Nephron progenitor cell (in vitro differentiated cells): ENCODE measurements around the gene ZNF225.

ENCODE experiments used
- DNase-seq: peaks from one replicate; pipeline ENCODE4 v3.0.0; 2021
- H3K27ac Mint-ChIP-seq: 2 replicates; pipeline ENCODE4 v1.8.0; 2021; ENCODE audit warnings: mild to moderate bottlenecking, moderate library complexity, mixed read lengths
- H3K27me3 Mint-ChIP-seq: 2 replicates; pipeline ENCODE4 v1.8.0; 2021; ENCODE audit warnings: mild to moderate bottlenecking, low read depth, mixed read lengths; ENCODE audit not compliant: poor library complexity
- H3K36me3 Mint-ChIP-seq: 2 replicates; pipeline ENCODE4 v1.8.0; 2021; ENCODE audit warnings: low read depth, mixed read lengths
- H3K4me1 Mint-ChIP-seq: 2 replicates; pipeline ENCODE4 v1.8.0; 2021; ENCODE audit warnings: mixed read lengths
- H3K4me3 Mint-ChIP-seq: 2 replicates; pipeline ENCODE4 v1.8.0; 2021; ENCODE audit warnings: mild to moderate bottlenecking, moderate library complexity, mixed read lengths
- H3K9me3 Mint-ChIP-seq: 2 replicates; pipeline ENCODE4 v1.8.0; 2021; ENCODE audit warnings: mild to moderate bottlenecking, moderate library complexity, mixed read lengths
- TF ChIP-seq, protein P1 (sequence below): fragments of 200-600 bp; sonication (generic); IDR thresholded peaks from 2 replicates; pipeline ENCODE4 v1.5.0; 2021; ENCODE audit warnings: antibody characterized with exemption

Gene ZNF225

DNA sequence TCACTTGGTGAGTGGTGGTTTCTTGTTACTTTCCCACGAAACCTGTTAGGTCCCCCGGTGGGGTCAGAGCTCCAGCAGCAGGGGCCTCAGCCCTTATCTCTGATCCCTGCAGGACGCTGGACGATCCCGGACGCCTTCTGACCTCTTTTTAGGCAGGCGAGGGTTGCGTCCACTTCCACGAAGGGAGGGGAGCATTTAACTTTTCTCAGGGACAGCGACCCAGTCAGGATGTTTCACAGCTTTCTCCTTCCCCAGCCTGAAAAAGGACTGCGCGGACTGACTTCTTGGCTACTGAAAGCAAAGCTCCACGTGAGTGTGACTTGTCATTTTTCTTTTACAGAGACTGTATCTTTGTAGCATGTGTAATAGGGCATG, 28.8 kb downstream of the ZNF225 start:
- Mint-ChIP-seq H3K9me3 (peaks cover 27% of the 10 kb centered on the region), H3K4me1 (peaks cover 22% of the 10 kb centered on the region), H3K27ac (no peak overlapping the region), H3K36me3 (peaks cover 38% of the 10 kb centered on the region), H3K27me3 (peaks cover 2% of the 10 kb centered on the region), H3K4me3 (peak overlapping the region; percentile 92)
- TF ChIP-seq, protein P1, sequence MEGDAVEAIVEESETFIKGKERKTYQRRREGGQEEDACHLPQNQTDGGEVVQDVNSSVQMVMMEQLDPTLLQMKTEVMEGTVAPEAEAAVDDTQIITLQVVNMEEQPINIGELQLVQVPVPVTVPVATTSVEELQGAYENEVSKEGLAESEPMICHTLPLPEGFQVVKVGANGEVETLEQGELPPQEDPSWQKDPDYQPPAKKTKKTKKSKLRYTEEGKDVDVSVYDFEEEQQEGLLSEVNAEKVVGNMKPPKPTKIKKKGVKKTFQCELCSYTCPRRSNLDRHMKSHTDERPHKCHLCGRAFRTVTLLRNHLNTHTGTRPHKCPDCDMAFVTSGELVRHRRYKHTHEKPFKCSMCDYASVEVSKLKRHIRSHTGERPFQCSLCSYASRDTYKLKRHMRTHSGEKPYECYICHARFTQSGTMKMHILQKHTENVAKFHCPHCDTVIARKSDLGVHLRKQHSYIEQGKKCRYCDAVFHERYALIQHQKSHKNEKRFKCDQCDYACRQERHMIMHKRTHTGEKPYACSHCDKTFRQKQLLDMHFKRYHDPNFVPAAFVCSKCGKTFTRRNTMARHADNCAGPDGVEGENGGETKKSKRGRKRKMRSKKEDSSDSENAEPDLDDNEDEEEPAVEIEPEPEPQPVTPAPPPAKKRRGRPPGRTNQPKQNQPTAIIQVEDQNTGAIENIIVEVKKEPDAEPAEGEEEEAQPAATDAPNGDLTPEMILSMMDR = no peak
- DNase-seq = peak; percentile 18

DNA sequence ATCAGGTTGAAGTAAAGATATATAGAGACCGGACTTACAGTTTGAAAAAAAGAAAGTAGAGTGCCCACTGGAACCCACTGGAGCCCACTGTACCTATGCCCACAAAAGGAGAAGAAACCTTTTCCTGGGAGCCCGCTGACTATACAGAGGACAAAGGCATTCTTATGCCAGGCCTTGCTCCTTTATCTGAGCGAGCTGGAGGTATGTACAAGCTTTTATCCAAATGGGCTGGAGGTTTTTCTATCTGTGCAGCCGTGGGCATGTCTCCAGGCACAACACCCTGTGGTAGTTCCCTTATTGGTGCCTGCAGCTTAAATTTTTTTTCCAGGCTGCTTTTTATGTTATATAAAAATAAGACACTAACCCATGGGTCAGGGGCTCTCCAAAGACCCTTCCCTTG, 36.6 kb downstream of the ZNF225 start:
- no peaks in the 10 kb centered on the region for H3K27me3 Mint-ChIP-seq
- no peak overlapping the region for H3K27ac Mint-ChIP-seq
- no peak for DNase-seq
- H3K9me3 Mint-ChIP-seq = peaks cover 11% of the 10 kb centered on the region
- H3K4me1 Mint-ChIP-seq = no peaks in the 10 kb centered on the region
- H3K4me3 Mint-ChIP-seq = no peak overlapping the region
- H3K36me3 Mint-ChIP-seq = peaks cover 84% of the 10 kb centered on the region
- TF ChIP-seq, protein P1 = no peak

DNA sequence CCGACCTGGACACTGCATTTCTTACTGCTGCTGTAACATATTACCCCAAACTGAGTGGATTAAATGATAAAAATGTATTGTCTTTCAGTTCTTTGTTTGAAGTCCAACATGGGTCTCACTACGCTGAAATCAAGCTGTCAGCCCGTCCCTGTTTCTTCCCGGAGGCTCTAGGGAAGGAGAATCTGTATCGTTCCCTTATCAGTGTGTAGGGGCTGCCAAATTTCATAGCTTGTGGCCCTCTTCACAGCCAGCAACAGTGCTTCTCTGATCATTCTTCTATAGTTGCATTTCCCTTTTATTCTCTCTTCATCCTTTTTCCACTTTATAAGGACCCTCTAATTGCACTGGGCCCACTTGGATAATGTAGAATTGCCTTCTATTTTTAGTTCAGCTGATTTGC, 38.3 kb downstream of the ZNF225 start:
- no peaks in the 10 kb centered on the region for H3K4me1 Mint-ChIP-seq
- H3K27ac Mint-ChIP-seq = no peak overlapping the region

DNA sequence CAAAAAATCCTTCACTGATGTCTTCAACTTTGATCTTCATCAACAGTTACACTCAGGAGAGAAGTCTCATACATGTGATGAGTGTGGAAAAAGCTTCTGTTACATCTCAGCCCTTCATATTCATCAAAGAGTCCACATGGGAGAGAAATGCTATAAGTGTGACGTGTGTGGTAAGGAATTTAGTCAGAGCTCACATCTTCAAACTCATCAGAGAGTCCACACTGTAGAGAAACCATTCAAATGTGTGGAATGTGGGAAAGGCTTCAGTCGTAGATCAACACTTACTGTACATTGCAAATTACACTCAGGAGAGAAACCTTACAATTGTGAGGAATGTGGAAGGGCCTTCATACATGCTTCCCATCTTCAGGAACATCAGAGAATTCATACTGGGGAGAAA, 43.3 kb downstream of the ZNF225 start:
- no peak overlapping the region for H3K27ac Mint-ChIP-seq
- TF ChIP-seq, protein P1 = no peak
- H3K4me1 Mint-ChIP-seq = no peaks in the 10 kb centered on the region
- peaks cover 69% of the 10 kb centered on the region for H3K9me3 Mint-ChIP-seq
- peaks cover 5% of the 10 kb centered on the region for H3K27me3 Mint-ChIP-seq
- no peak for DNase-seq
- H3K36me3 Mint-ChIP-seq = peaks cover 83% of the 10 kb centered on the region
- H3K4me3 Mint-ChIP-seq = no peak overlapping the region

More for the DNA sequence above, 38.3 kb downstream of the ZNF225 start:
- Mint-ChIP-seq H3K4me3 (no peak overlapping the region), H3K27me3 (no peaks in the 10 kb centered on the region), H3K9me3 (peaks cover 23% of the 10 kb centered on the region), H3K36me3 (peaks cover 84% of the 10 kb centered on the region)
- DNase-seq = no peak
- TF ChIP-seq, protein P1 = no peak

DNA sequence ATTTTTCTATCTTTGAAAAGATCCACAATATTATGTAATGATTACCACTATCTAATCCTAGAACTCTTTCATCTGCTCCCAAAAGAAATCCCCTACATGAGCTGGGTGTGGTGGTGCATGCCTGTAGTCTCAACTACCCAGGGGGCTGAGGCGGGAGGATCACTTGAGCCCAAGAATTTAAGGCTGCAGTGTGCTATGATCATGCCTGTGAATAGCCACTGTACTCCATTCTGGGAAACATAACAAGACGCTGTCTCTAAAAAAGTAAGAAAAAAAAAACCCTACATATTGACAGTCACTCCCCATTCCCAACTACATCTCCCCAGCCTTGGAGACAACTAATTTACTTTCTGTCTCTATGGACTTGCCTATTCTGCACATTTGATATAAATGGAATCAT, 50.6 kb downstream of the ZNF225 start:
- H3K36me3 Mint-ChIP-seq = peaks cover 48% of the 10 kb centered on the region
- no peak for DNase-seq
- peaks cover 10% of the 10 kb centered on the region for H3K27me3 Mint-ChIP-seq
- peaks cover 89% of the 10 kb centered on the region for H3K9me3 Mint-ChIP-seq
- H3K27ac Mint-ChIP-seq = no peak overlapping the region
- H3K4me3 Mint-ChIP-seq = no peak overlapping the region
- TF ChIP-seq, protein P1 = no peak
- H3K4me1 Mint-ChIP-seq = peaks cover 23% of the 10 kb centered on the region

DNA sequence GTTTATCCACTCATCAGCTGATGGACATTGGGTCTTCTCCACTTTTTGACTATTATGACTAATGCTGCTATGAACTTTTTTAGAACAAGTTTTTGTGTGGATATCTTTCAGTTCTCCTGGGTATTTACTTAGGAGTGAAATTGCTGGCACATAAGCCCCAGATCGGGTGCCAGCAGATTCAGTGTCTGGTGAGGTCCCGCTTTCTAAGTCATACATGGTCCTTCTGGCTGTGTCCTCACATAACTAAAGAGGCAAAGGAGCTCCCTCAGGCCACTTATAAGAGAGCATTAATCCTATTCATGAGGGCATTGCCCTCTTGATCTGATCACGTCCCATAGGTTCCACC, 51.1 kb downstream of the ZNF225 start:
- DNase-seq = no peak
- Mint-ChIP-seq H3K4me3 (peak overlapping the region; percentile 100), H3K9me3 (peaks cover 90% of the 10 kb centered on the region), H3K27me3 (peaks cover 13% of the 10 kb centered on the region), H3K27ac (peak overlapping the region; percentile 99), H3K36me3 (peaks cover 48% of the 10 kb centered on the region), H3K4me1 (peaks cover 23% of the 10 kb centered on the region)
- TF ChIP-seq, protein P1 = no peak
